ENCODE results near the gene TEX264.

The TEX264 gene

DNA sequence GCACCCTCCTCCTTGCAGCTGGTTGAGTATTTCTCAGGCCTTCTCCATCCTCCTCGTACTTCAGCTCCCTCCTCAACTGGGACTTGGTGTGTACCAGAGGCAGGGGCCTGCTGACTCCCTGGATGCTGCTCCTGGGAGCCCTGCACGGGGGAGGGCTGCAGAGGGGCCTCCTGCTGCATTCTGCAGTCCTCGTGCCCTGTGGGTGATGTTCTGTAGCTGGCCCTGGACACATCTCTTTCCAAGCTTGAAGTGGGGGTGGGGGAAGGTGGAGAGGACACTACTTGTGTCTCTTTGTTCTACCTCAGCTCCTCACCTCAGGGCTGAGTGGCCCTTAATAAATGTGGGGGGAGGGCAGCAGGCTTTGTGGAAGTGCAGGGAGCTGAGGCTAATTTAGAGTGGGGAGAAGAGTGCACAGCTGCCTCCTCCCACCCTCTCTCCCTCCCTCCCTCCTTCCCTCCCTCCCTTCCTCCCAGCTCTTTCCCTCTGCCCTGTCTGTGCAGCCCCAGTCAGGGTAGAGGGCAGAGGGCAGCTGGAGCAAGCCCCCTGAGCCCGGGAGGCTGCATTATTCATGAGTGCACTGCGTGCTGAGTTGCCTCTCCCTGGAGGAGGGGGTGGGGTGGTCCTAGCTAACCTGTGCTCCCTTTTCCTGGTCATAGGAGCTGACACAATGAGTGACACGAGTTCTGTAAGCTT, 32.2 kb downstream of the TEX264 start:
- H3K4me3 ChIP-seq (ENCODE audit: control insufficient read depth, low read depth, low read length), result no peak overlapping the region
- TF ChIP-seq, protein P1, sequence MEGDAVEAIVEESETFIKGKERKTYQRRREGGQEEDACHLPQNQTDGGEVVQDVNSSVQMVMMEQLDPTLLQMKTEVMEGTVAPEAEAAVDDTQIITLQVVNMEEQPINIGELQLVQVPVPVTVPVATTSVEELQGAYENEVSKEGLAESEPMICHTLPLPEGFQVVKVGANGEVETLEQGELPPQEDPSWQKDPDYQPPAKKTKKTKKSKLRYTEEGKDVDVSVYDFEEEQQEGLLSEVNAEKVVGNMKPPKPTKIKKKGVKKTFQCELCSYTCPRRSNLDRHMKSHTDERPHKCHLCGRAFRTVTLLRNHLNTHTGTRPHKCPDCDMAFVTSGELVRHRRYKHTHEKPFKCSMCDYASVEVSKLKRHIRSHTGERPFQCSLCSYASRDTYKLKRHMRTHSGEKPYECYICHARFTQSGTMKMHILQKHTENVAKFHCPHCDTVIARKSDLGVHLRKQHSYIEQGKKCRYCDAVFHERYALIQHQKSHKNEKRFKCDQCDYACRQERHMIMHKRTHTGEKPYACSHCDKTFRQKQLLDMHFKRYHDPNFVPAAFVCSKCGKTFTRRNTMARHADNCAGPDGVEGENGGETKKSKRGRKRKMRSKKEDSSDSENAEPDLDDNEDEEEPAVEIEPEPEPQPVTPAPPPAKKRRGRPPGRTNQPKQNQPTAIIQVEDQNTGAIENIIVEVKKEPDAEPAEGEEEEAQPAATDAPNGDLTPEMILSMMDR (conservative IDR thresholded peaks at IDR 0.05; ENCODE audit: control insufficient read depth, insufficient read depth, low read depth, low read length), result no peak
- DNase-seq (ENCODE audit: low read depth), result no peak

DNA sequence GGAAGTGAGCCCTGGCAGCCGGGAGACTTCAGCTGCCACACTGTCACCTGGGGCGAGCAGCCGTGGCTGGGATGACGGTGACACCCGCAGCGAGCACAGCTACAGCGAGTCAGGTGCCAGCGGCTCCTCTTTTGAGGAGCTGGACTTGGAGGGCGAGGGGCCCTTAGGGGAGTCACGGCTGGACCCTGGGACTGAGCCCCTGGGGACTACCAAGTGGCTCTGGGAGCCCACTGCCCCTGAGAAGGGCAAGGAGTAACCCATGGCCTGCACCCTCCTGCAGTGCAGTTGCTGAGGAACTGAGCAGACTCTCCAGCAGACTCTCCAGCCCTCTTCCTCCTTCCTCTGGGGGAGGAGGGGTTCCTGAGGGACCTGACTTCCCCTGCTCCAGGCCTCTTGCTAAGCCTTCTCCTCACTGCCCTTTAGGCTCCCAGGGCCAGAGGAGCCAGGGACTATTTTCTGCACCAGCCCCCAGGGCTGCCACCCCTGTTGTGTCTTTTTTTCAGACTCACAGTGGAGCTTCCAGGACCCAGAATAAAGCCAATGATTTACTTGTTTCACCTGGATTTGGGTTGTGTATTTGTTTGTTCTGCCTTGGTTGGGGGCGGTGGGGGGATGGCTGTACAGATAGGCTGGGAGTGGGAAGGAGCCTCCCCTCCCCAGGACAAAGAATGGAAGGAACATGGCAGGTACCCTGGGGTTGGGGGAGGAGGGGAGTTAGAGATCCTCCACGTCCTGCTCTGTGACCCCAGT, 32.9 kb downstream of the TEX264 start:
- H3K4me3 ChIP-seq (ENCODE audit: control insufficient read depth, low read depth, low read length), result no peak overlapping the region
- DNase-seq (ENCODE audit: low read depth), result no peak
- TF ChIP-seq, protein P1 (conservative IDR thresholded peaks at IDR 0.05; ENCODE audit: control insufficient read depth, insufficient read depth, low read depth, low read length), result no peak

DNA sequence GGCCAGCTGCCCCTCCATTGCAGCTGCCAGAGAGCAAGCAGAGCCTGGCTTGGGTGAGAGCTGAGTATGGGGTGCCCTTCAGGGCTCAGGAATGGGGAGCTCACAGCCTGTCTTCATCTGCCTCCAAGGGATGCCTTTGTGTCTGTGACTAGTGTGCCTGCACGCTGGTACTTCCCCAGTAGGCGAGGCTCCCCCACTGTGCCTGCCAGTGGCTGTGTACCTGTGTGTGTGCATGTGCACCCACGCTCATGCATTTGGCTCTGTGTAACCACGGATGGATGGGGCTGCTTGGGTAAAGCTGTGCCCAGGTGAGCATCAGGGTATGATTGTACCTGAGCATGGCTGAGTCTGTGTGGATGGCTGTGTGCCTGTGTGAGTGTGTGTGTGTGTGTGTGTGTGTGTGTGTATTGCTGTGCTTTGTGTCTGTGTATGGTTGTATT, 33.5 kb downstream of the TEX264 start:
- no peak for DNase-seq (ENCODE audit: low read depth)
- H3K4me3 ChIP-seq (ENCODE audit: control insufficient read depth, low read depth, low read length), result no peak overlapping the region
- TF ChIP-seq, protein P1 (conservative IDR thresholded peaks at IDR 0.05; ENCODE audit: control insufficient read depth, insufficient read depth, low read depth, low read length), result no peak

DNA sequence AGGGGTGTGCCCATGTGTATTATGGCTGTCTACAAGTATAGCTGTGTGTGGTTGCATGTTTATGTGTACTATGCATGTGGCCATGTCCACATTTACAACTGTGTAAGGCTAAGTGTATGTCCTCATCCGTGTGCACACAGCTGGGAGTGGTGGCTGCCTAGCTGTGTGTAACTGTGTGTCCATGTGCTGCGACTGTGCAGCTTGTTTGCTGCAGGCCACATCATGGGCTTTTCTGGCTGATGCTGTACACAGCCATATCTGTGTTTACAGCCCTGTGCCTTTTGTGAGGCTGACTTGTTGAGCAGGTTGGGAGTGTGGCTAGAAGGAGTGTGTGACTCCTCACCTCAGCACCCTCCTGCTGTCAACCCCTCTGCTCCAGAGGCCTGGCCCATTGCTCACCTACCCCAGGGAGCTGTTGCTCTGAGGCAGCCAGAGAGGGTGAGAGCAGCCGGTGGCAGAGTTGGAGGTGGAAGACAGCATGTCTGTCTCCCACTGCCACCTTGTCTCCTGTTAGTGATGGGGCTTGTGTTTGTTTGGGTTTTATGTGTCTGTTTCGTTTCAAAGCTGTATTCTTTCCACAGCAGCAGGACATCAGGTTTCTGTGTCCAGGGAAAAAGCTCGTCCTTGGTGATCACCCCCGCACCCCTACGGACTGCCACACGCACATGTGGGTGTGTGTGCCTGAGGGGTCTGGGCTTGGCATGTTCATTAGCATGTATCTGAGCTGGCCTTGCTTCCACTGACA, 34.4 kb downstream of the TEX264 start:
- H3K4me3 ChIP-seq (ENCODE audit: control insufficient read depth, low read depth, low read length), result no peak overlapping the region
- TF ChIP-seq, protein P1 (conservative IDR thresholded peaks at IDR 0.05; ENCODE audit: control insufficient read depth, insufficient read depth, low read depth, low read length), result no peak
- no peak for DNase-seq (ENCODE audit: low read depth)

DNA sequence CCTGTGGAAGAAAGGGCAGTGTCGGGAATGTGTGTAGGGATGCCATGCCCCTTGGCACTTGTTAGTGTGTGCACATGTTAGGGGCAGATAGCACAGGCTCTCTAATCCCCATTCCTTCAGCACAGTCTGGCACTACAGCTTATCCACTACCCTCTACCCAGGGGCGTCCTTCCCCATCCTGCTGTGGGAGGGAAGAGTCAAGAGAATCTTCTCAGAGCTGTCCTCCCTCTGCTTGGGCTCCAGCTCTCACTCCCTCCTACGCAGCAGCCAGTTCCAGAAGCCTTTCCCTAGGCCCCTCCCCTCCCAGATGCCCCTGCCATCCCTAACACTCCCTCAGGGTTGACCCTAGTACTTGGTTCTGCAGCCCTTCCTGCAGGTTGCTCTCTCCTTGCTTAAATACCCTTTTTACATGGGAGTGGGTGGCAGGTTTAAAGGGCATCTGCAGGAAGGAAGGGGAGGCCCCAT, 35.0 kb downstream of the TEX264 start:
- TF ChIP-seq, protein P1 (conservative IDR thresholded peaks at IDR 0.05; ENCODE audit: control insufficient read depth, insufficient read depth, low read depth, low read length), result no peak
- DNase-seq (ENCODE audit: low read depth), result no peak
- H3K4me3 ChIP-seq (ENCODE audit: control insufficient read depth, low read depth, low read length), result no peak overlapping the region
